Measurements from ENCODE around the gene AMN.

DNA sequence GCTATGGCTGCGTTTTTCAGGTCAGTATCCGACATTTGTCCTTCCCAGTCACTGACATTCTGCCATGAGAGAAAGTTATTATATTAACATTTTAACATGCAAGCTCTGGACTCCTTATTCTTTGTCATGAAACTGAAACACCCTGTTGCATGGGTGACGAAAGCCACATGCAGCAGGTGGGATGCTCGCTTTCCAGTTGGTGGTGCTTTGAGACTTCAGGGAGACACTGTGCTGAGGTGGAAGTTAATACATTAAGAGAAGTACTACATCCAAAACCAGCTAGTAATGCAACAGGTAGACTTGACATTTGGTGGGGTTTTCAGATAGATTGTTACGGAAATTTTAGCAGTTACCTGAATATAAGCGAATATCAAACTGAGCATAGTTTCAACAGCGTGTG lies 32.8 kb upstream of the AMN start:
- TF ChIP-seq CBFB (CRISPR knock-in tag; IDR thresholded peaks at IDR 0.05) (no peak), HDGF (IDR thresholded peaks at IDR 0.05) (no peak), MEF2D (tag; conservative IDR thresholded peaks at IDR 0.05; ENCODE audit: low read depth) (no peak), CTBP1 (IDR thresholded peaks at IDR 0.05; ENCODE audit: borderline replicate concordance) (no peak), HNRNPL (IDR thresholded peaks at IDR 0.05; ENCODE audit: low read depth, low read length) (no peak), POLR2AphosphoS5 (IDR thresholded peaks at IDR 0.05; ENCODE audit: control insufficient read depth, insufficient read depth, low read depth, low read length) (no peak), ZBTB1 (CRISPR knock-in tag; IDR thresholded peaks at IDR 0.05; ENCODE audit: borderline replicate concordance, low read depth) (no peak), POLR2A (conservative IDR thresholded peaks at IDR 0.05) (no peak), CHD4 (IDR thresholded peaks at IDR 0.05; ENCODE audit: insufficient read depth, insufficient replicate concordance, low read depth, low read length, poor library complexity, severe bottlenecking) (no peak), MAX (CRISPR knock-in tag; IDR thresholded peaks at IDR 0.05) (no peak), ZNF717 (CRISPR knock-in tag; IDR thresholded peaks at IDR 0.05) (no peak), FOXA1 (IDR thresholded peaks at IDR 0.05; ENCODE audit: borderline replicate concordance) (no peak)
